Measurements from ENCODE around the gene MED15. TPM values are rescaled to one million over a fixed set of nuclear protein-coding genes. Genes with fewer than 3 reads are reported as not detected.

MED15 gene
- total RNA-seq, 4 donors from 2014 or later, result 37.5 to 69.4 (median 52.7) TPM

GRCh38 chr22:20583471-20583922, 76.1 kb downstream of the MED15 start:
- DNase-seq (no peak), ATAC-seq (no peak)
- no peak overlapping the region for H3K4me3 ChIP-seq
- intact Hi-C loops (cut with DNase I; ENCODE audit: low total_unique reads) (no loop called here), in situ Hi-C loops (cut with MboI; ENCODE audit: low sequenced_read_pairs in 4 of 4) (no loop called here)
- H3K9me3 ChIP-seq, result no peaks in the 10 kb centered on the region
- TF ChIP-seq POLR2A (IDR thresholded peaks at IDR 0.05) (no peak), CTCF (IDR thresholded peaks at IDR 0.05 in 4 of 5, conservative IDR thresholded peaks at IDR 0.05 in 1 of 5) (no peak)
- no peak overlapping the region for H3K27ac ChIP-seq
- H3K27me3 ChIP-seq, result no peaks in the 10 kb centered on the region
- H3K36me3 ChIP-seq, result peaks cover 0 to 79% of the 10 kb centered on the region in 2 donors
- H3K4me1 ChIP-seq, result peaks cover 3 to 5% of the 10 kb centered on the region in 2 donors

- ATAC-seq (no peak), DNase-seq (no peak)
- H3K4me1 ChIP-seq, result peaks cover 0 to 2% of the 10 kb centered on the region in 2 donors
- H3K27me3 ChIP-seq, result no peaks in the 10 kb centered on the region
- intact Hi-C loops (cut with DNase I; ENCODE audit: low total_unique reads), result no loop called here
- H3K4me3 ChIP-seq, result no peak overlapping the region
- no peaks in the 10 kb centered on the region for H3K9me3 ChIP-seq
- H3K36me3 ChIP-seq, result peaks cover 0 to 72% of the 10 kb centered on the region in 2 donors
- in situ Hi-C loops (cut with MboI; ENCODE audit: low sequenced_read_pairs in 4 of 4), result no loop called here
- H3K27ac ChIP-seq, result no peak overlapping the region
- TF ChIP-seq POLR2A (IDR thresholded peaks at IDR 0.05) (no peak), CTCF (IDR thresholded peaks at IDR 0.05 in 4 of 5, conservative IDR thresholded peaks at IDR 0.05 in 1 of 5) (no peak)
Observed at GRCh38 chr22:20584029-20584871, 76.8 kb downstream of the MED15 start.

- ATAC-seq (no peak), DNase-seq (no peak)
- TF ChIP-seq CTCF (IDR thresholded peaks at IDR 0.05 in 4 of 5, conservative IDR thresholded peaks at IDR 0.05 in 1 of 5), result no peak
- TF ChIP-seq POLR2A (IDR thresholded peaks at IDR 0.05), result no peak
- no peaks in the 10 kb centered on the region for H3K4me1 ChIP-seq
- intact Hi-C loops (cut with DNase I; ENCODE audit: low total_unique reads), result no loop called here
- H3K27me3 ChIP-seq, result no peaks in the 10 kb centered on the region
- H3K4me3 ChIP-seq, result no peak overlapping the region
- H3K36me3 ChIP-seq, result peaks cover 0 to 64% of the 10 kb centered on the region in 2 donors
- H3K9me3 ChIP-seq, result no peaks in the 10 kb centered on the region
- in situ Hi-C loops (cut with MboI; ENCODE audit: low sequenced_read_pairs in 4 of 4), result no loop called here
- no peak overlapping the region for H3K27ac ChIP-seq
Observed at GRCh38 chr22:20584872-20585638, 77.6 kb downstream of the MED15 start.

- Histone ChIP-seq H3K9me3 (no peaks in the 10 kb centered on the region), H3K36me3 (peaks cover 0 to 64% of the 10 kb centered on the region in 2 donors), H3K4me1 (no peaks in the 10 kb centered on the region), H3K27ac (no peak overlapping the region), H3K27me3 (no peaks in the 10 kb centered on the region), H3K4me3 (no peak overlapping the region)
- no peak for ATAC-seq
- intact Hi-C loops (cut with DNase I; ENCODE audit: low total_unique reads), result no loop called here
- no peak for DNase-seq
- TF ChIP-seq POLR2A (IDR thresholded peaks at IDR 0.05) (no peak), CTCF (IDR thresholded peaks at IDR 0.05 in 4 of 5, conservative IDR thresholded peaks at IDR 0.05 in 1 of 5) (no peak)
- in situ Hi-C loops (cut with MboI; ENCODE audit: low sequenced_read_pairs in 4 of 4), result no loop called here
Observed at GRCh38 chr22:20585639-20586402, 78.4 kb downstream of the MED15 start.

Data from gastrocnemius medialis (tissue), 4 donors.